GM12891 (cell line): Measurements from ENCODE around the gene CCDC197.

Experiments
- POLR2A ChIP-seq: IDR thresholded peaks from 2 replicates; pipeline ENCODE4 v1.6.1; 2011; ENCODE audit warnings: low read depth, low read length, control low read depth
- POLR2AphosphoS5 ChIP-seq: IDR thresholded peaks from 2 replicates; pipeline ENCODE4 v1.6.1; 2011; ENCODE audit warnings: low read depth, low read length, control low read depth
- SPI1 ChIP-seq: IDR thresholded peaks from 2 replicates; pipeline ENCODE4 v1.6.1; 2011; ENCODE audit warnings: low read depth, low read length, control low read depth

DNA sequence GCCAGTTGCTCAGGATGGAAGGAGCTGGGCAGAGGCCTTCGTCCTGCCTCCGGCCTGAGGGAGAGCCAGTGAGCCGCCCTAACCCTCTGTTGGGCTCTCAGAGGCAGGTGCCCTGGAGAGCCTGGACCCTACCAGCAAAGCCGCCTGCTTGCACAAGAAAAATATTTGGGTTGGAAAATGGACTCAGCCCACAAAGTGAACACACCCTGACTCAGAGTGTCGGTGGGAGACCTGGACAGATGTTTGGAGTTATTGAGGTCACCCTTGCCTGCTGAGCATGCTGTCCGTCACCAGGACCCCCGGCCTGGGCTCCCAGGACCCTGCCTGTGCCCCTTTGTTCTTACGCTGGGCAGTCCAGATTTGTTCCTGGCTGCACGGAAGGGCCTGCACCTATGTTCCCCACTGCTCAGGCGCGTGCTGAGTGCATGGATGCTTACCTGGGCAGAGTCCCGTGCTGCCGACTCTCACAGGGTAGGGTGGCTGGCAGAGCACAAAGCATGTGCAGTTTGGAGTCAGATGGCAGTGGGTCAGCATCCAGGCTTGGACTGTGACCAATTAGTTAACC is 47.5 kb upstream of the CCDC197 start:
- TF ChIP-seq POLR2A: no peak
- TF ChIP-seq SPI1: no peak
- no peak for TF ChIP-seq POLR2AphosphoS5
